GM23338 (cell line): ENCODE data around the gene HMGB4. TPM values are rescaled to one million over a fixed set of nuclear protein-coding genes. Genes with fewer than 3 reads are reported as not detected.
A peak's percentile ranks its signal among the peaks of the same experiment; 100 is the strongest.

ENCODE experiments used
- ATAC-seq: fragments of 200-7000 bp; cut with Tn5 transposase; 3 replicates; pipeline ENCODE4 v1.9.1; 2020
- DNase-seq: peaks from one replicate; pipeline ENCODE4 v3.0.0-alpha.2; 2015; ENCODE audit warnings: low spot score
- H2AFZ ChIP-seq: fragments of 200-600 bp; sonication (generic); 2 replicates; pipeline ENCODE4 v1.8.0; 2016; ENCODE audit warnings: antibody characterized with exemption, mild to moderate bottlenecking, moderate library complexity
- H3F3A ChIP-seq: fragments of 200-600 bp; sonication (generic); replicated peaks from 2 replicates; pipeline ENCODE4 v1.8.0; 2017; ENCODE audit warnings: antibody characterized with exemption, mixed run types, low read depth
- H3K27ac ChIP-seq: fragments of 200-600 bp; sonication (generic); 2 replicates; pipeline ENCODE4 v1.6.1; 2016; ENCODE audit warnings: low read depth
- H3K27me3 ChIP-seq: fragments of 200-600 bp; sonication (generic); 2 replicates; pipeline ENCODE4 v1.8.0; 2016; ENCODE audit warnings: mild to moderate bottlenecking, mixed run types, moderate library complexity; ENCODE audit not compliant: insufficient read depth
- H3K36me3 ChIP-seq: fragments of 200-600 bp; sonication (generic); 2 replicates; pipeline ENCODE4 v1.8.0; 2016; ENCODE audit warnings: mild to moderate bottlenecking; ENCODE audit not compliant: insufficient read depth
- H3K4me1 ChIP-seq: fragments of 200-600 bp; sonication (generic); 2 replicates; pipeline ENCODE4 v1.8.0; 2016; ENCODE audit warnings: mild to moderate bottlenecking, moderate library complexity; ENCODE audit not compliant: insufficient read depth
- H3K4me2 ChIP-seq: fragments of 200-600 bp; sonication (generic); 2 replicates; pipeline ENCODE4 v1.7.1; 2017; ENCODE audit warnings: mixed run types
- H3K4me3 ChIP-seq: fragments of 200-600 bp; sonication (generic); 2 replicates; pipeline ENCODE4 v1.6.1; 2016; ENCODE audit warnings: mixed run types
- H3K79me2 ChIP-seq: fragments of 200-600 bp; sonication (generic); replicated peaks from 2 replicates; pipeline ENCODE4 v1.8.0; 2017; ENCODE audit warnings: mild to moderate bottlenecking; ENCODE audit not compliant: insufficient read depth
- H3K9me2 ChIP-seq: fragments of 200-600 bp; sonication (generic); 2 replicates; pipeline ENCODE4 v1.8.0; 2017; ENCODE audit not compliant: insufficient read depth
- H4K20me1 ChIP-seq: fragments of 200-600 bp; sonication (generic); replicated peaks from 2 replicates; pipeline ENCODE4 v1.8.0; 2017; ENCODE audit warnings: mild to moderate bottlenecking; ENCODE audit not compliant: insufficient read depth
- H3K27ac Mint-ChIP-seq: 2 replicates; pipeline ENCODE4 v1.8.0; 2020; ENCODE audit warnings: inconsistent platforms, mild to moderate bottlenecking, moderate library complexity, mixed read lengths
- H3K27me3 Mint-ChIP-seq: 3 replicates; pipeline ENCODE4 v1.8.0; 2022; ENCODE audit warnings: low read depth, mild to moderate bottlenecking, moderate library complexity, mixed read lengths, inconsistent platforms; ENCODE audit not compliant: insufficient read depth, poor library complexity
- H3K36me3 Mint-ChIP-seq: 3 replicates; pipeline ENCODE4 v1.8.0; 2021; ENCODE audit warnings: low read depth, mild to moderate bottlenecking, inconsistent platforms, moderate library complexity, mixed read lengths
- H3K4me1 Mint-ChIP-seq: 3 replicates; pipeline ENCODE4 v1.8.0; 2020; ENCODE audit warnings: mild to moderate bottlenecking, inconsistent platforms, mixed read lengths
- H3K4me3 Mint-ChIP-seq: 3 replicates; pipeline ENCODE4 v1.8.0; 2021; ENCODE audit warnings: moderate library complexity, mild to moderate bottlenecking, inconsistent platforms, mixed read lengths
- H3K9me3 Mint-ChIP-seq: 3 replicates; pipeline ENCODE4 v1.8.0; 2020; ENCODE audit warnings: moderate library complexity, mild to moderate bottlenecking, inconsistent platforms, mixed read lengths
- CREB1 ChIP-seq: fragments of 250-450 bp; sonication (Bioruptor Pico); IDR thresholded peaks from 2 replicates; pipeline ENCODE4 v1.5.0; 2020; ENCODE audit warnings: low read depth, mild to moderate bottlenecking, moderate library complexity
- ETS1 ChIP-seq: IDR thresholded peaks from 2 replicates; pipeline ENCODE4 v1.6.1; 2016; ENCODE audit warnings: antibody characterized with exemption
- EZH2 ChIP-seq: fragments of 200-600 bp; sonication (generic); IDR thresholded peaks from one replicate; pipeline ENCODE4 v1.8.0; 2017; ENCODE audit warnings: antibody characterized with exemption, mild to moderate bottlenecking, low read depth; ENCODE audit not compliant: unreplicated experiment
- JUNB ChIP-seq: IDR thresholded peaks from one replicate; pipeline ENCODE4 v1.6.1; 2016; ENCODE audit warnings: antibody characterized with exemption; ENCODE audit not compliant: unreplicated experiment
- NANOG ChIP-seq: IDR thresholded peaks from 2 replicates; pipeline ENCODE4 v1.6.1; 2016; ENCODE audit warnings: antibody characterized with exemption, borderline replicate concordance
- POLR2AphosphoS5 ChIP-seq: IDR thresholded peaks from 2 replicates; pipeline ENCODE4 v1.6.1; 2016; ENCODE audit warnings: antibody characterized with exemption, low read depth
- REST ChIP-seq: IDR thresholded peaks from one replicate; pipeline ENCODE4 v1.6.1; 2018; ENCODE audit warnings: antibody characterized with exemption; ENCODE audit not compliant: unreplicated experiment
- STAT1 ChIP-seq: IDR thresholded peaks from one replicate; pipeline ENCODE4 v1.6.1; 2016; ENCODE audit warnings: antibody characterized with exemption; ENCODE audit not compliant: unreplicated experiment
- ZNF114 ChIP-seq: fragments of 250-450 bp; sonication (Bioruptor Pico); IDR thresholded peaks from 2 replicates; pipeline ENCODE4 v1.5.0; 2020; ENCODE audit warnings: mild to moderate bottlenecking, moderate library complexity
- ZNF462 ChIP-seq: fragments of 250-450 bp; sonication (Bioruptor Pico); IDR thresholded peaks from 2 replicates; pipeline ENCODE4 v1.5.0; 2020; ENCODE audit warnings: mild to moderate bottlenecking, moderate library complexity
- polyA plus RNA-seq: library from polyadenylated mRNA; unstranded; fragments of >200 nt; fragmentation: Nextera tagmentation; extraction: Ambion mirVana; gene quantifications from 2 replicates; pipeline ENCODE4 v1.2.1, GENCODE V29; 2016
- total RNA-seq: library from RNA; depleted of rRNA; stranded (reverse); fragments of >200 nt; shearing (Covaris generic); gene quantifications from 2 replicates; pipeline ENCODE4 v1.2.3, GENCODE V29; 2014

Gene HMGB4
- total and polyA plus RNA-seq, 2 experiments from 2014 or later = not detected

DNA sequence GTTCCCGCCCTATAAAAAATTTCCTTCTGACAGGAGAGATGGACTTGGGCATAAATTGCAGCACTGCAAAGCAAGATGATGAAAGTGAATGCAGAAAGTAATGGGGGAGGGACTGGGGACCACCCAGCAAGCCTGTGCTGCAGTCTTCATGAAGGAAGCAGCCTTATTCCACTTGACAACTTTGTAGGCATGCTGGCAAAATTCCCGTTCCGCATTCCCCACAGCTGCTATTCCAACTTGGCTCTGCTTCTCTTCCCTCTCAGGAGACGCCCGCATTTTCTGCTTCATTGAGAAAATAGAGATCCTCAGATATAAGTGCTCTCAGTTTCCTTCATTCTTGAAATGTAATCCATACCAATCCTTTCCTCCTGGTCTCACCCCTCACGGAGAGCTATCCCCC is 2.4 kb downstream of the HMGB4 start:
- H4K20me1 ChIP-seq = no peaks in the 10 kb centered on the region
- no peaks in the 10 kb centered on the region for H3K27me3 ChIP-seq
- H3F3A ChIP-seq = no peaks in the 10 kb centered on the region
- Mint-ChIP-seq H3K27ac (no peak overlapping the region), H3K27me3 (peaks cover 4% of the 10 kb centered on the region), H3K4me1 (peaks cover 13% of the 10 kb centered on the region), H3K36me3 (peaks cover 10% of the 10 kb centered on the region), H3K4me3 (no peak overlapping the region), H3K9me3 (peaks cover 4% of the 10 kb centered on the region; the same call in 2 of the 3 replicates)
- TF ChIP-seq NANOG = no peak
- no peaks in the 10 kb centered on the region for H3K79me2 ChIP-seq
- DNase-seq (no peak), ATAC-seq (no peak)
- H2AFZ ChIP-seq = no peak overlapping the region
- no peak overlapping the region for H3K27ac ChIP-seq
- H3K4me1 ChIP-seq = peaks cover 24% of the 10 kb centered on the region
- H3K4me2 ChIP-seq = no peak overlapping the region
- H3K36me3 ChIP-seq = no peaks in the 10 kb centered on the region
- H3K4me3 ChIP-seq = no peak overlapping the region
- H3K9me2 ChIP-seq = no peaks in the 10 kb centered on the region

- H3K9me3 Mint-ChIP-seq = peaks cover 4% of the 10 kb centered on the region
- ATAC-seq (no peak), DNase-seq (no peak)
- H3K27me3 Mint-ChIP-seq = peaks cover 5% of the 10 kb centered on the region
- H3K4me1 Mint-ChIP-seq = peaks cover 13% of the 10 kb centered on the region
- no peaks in the 10 kb centered on the region for H3K27me3 ChIP-seq
- H3K4me3 ChIP-seq = no peak overlapping the region
- no peak overlapping the region for H2AFZ ChIP-seq
- no peaks in the 10 kb centered on the region; the same call in 1 of the 2 replicates for H3K9me2 ChIP-seq
- H4K20me1 ChIP-seq = no peaks in the 10 kb centered on the region
- H3K36me3 Mint-ChIP-seq = peaks cover 12% of the 10 kb centered on the region
- no peak overlapping the region for H3K27ac ChIP-seq
- no peaks in the 10 kb centered on the region for H3K79me2 ChIP-seq
- H3F3A ChIP-seq = no peaks in the 10 kb centered on the region
- no peak overlapping the region for H3K4me3 Mint-ChIP-seq
- H3K4me1 ChIP-seq = peaks cover 24% of the 10 kb centered on the region
- H3K27ac Mint-ChIP-seq = 0 out of 2 replicates have a peak overlapping the region, but pooled peaks have one; percentile 34
- H3K36me3 ChIP-seq = no peaks in the 10 kb centered on the region
- H3K4me2 ChIP-seq = peak overlapping the region; percentile 55
- no peak for TF ChIP-seq REST
- TF ChIP-seq STAT1 = no peak
- no peak for TF ChIP-seq ETS1
- TF ChIP-seq CREB1 (CRISPR knock-in tag) = no peak
- TF ChIP-seq ZNF462 (CRISPR knock-in tag) = no peak
- no peak for TF ChIP-seq JUNB
- no peak for TF ChIP-seq ZNF114 (CRISPR knock-in tag)
- no peak for TF ChIP-seq NANOG
- no peak for TF ChIP-seq EZH2
- TF ChIP-seq POLR2AphosphoS5 = no peak
These were observed 3.8 kb downstream of the HMGB4 start for GRCh38 chr1:33867684-33868083.
